NOMO-1 treated with DMSO at 0.1 percent for 48 hours (cell line): ENCODE measurements around the gene LRRC1.

Experiments
- DNase-seq: peaks from one replicate; lab custom pipeline; 2025; ENCODE audit not compliant: unreplicated experiment; lab: John Stamatoyannopoulos, UW

Gene LRRC1

GRCh38 chr6:53956068-53956711 lies 161.4 kb downstream of the LRRC1 start:
- peak; percentile 42 for DNase-seq

GRCh38 chr6:53956804-53957203 lies 162.0 kb downstream of the LRRC1 start:
- DNase-seq: no peak

- DNase-seq: no peak
These were observed 164.9 kb downstream of the LRRC1 start for GRCh38 chr6:53959717-53960116.

GRCh38 chr6:53960311-53960710 lies 165.5 kb downstream of the LRRC1 start:
- DNase-seq: no peak

GRCh38 chr6:53961679-53962370 lies 167.0 kb downstream of the LRRC1 start:
- DNase-seq: no peak

GRCh38 chr6:53962646-53963045 lies 167.8 kb downstream of the LRRC1 start:
- no peak for DNase-seq

- DNase-seq: no peak
These were observed 172.6 kb downstream of the LRRC1 start for GRCh38 chr6:53967415-53967814.
